Neuron (in vitro differentiated cells): Measurements from ENCODE around the gene DDX59.

Experiments
- H2AFZ ChIP-seq: one replicate; pipeline ENCODE4 v1.6.1; 2013; ENCODE audit warnings: low read depth, mild to moderate bottlenecking, inconsistent platforms, low read length, moderate library complexity
- H3K27me3 ChIP-seq: one replicate; pipeline ENCODE4 v1.6.1; 2013; ENCODE audit warnings: low read length; ENCODE audit not compliant: insufficient read depth
- H3K36me3 ChIP-seq: one replicate; pipeline ENCODE4 v1.6.1; 2013; ENCODE audit warnings: low read length; ENCODE audit not compliant: insufficient read depth
- H3K4me1 ChIP-seq: one replicate; pipeline ENCODE4 v1.6.1; 2013; ENCODE audit warnings: low read length; ENCODE audit not compliant: insufficient read depth
- H3K4me3 ChIP-seq: 2 replicates; pipeline ENCODE4 v1.5.1; 2013; ENCODE audit warnings: mild to moderate bottlenecking, low read length, moderate library complexity
- H3K9me3 ChIP-seq: one replicate; pipeline ENCODE4 v1.6.1; 2013; ENCODE audit warnings: low read length

The DDX59 gene

GRCh38 chr1:200660719-200661118, 9.0 kb downstream of the DDX59 start:
- Histone ChIP-seq H3K4me1 (peaks cover under 1% of the 10 kb centered on the region), H3K36me3 (peaks cover 87% of the 10 kb centered on the region), H3K4me3 (no peak overlapping the region), H3K27me3 (no peaks in the 10 kb centered on the region), H2AFZ (no peak overlapping the region), H3K9me3 (no peaks in the 10 kb centered on the region)

DNA sequence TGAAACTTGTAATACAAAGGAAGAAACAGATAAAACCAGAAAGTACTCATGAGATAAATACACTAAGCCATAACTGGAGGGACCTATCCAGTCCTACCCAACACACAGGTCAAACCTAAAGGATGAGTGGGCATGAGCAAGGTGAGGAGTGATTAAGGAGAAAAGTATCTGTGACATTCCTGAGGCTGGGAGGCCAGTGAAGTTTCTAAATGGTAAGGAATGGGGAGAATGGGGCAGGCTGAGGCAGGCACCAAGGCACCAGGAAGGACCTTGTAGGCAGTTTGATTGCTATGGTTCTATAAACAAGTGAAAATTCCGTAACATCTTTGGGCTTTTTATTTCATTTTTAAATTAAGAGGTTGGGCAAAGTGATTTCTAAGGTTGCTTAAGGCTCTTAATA, 10.4 kb downstream of the DDX59 start:
- Histone ChIP-seq H3K36me3 (peaks cover 85% of the 10 kb centered on the region), H3K27me3 (no peaks in the 10 kb centered on the region), H3K9me3 (no peaks in the 10 kb centered on the region), H2AFZ (no peak overlapping the region), H3K4me3 (no peak overlapping the region), H3K4me1 (no peaks in the 10 kb centered on the region)

GRCh38 chr1:200658037-200658818, 11.5 kb downstream of the DDX59 start:
- peaks cover 82% of the 10 kb centered on the region for H3K36me3 ChIP-seq
- H3K9me3 ChIP-seq = no peaks in the 10 kb centered on the region
- no peaks in the 10 kb centered on the region for H3K4me1 ChIP-seq
- no peak overlapping the region for H3K4me3 ChIP-seq
- no peaks in the 10 kb centered on the region for H3K27me3 ChIP-seq
- H2AFZ ChIP-seq = no peak overlapping the region

GRCh38 chr1:200654660-200655059, 15.0 kb downstream of the DDX59 start:
- H3K27me3 ChIP-seq = no peaks in the 10 kb centered on the region
- peaks cover 60% of the 10 kb centered on the region for H3K36me3 ChIP-seq
- no peak overlapping the region for H3K4me3 ChIP-seq
- no peaks in the 10 kb centered on the region for H3K9me3 ChIP-seq
- no peak overlapping the region for H2AFZ ChIP-seq
- H3K4me1 ChIP-seq = no peaks in the 10 kb centered on the region

- H3K36me3 ChIP-seq = peaks cover 50% of the 10 kb centered on the region
These were observed 16.7 kb downstream of the DDX59 start for GRCh38 chr1:200653022-200653462.

DNA sequence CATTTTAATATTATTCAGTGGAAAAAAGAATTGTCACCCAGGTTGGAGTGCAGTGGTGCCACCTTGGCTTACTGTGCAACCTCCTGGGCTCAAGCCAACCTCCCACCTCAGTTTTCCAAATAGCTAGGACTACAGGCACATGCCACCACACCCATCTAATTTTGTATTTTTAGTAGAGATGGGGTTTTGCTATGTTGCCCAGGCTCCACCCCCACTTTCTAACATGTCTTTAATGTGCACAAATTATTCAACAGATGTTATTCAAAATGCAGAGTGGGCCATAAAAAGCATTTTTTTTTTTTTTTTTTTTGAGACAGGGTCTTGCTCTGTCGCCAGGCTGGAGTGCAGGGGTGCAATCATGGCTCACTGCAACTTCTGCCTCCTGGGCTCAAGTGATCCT, 17.3 kb downstream of the DDX59 start:
- no peak overlapping the region for H2AFZ ChIP-seq
- H3K27me3 ChIP-seq = no peaks in the 10 kb centered on the region
- no peaks in the 10 kb centered on the region for H3K9me3 ChIP-seq
- H3K36me3 ChIP-seq = peaks cover 50% of the 10 kb centered on the region
- no peak overlapping the region for H3K4me3 ChIP-seq
- H3K4me1 ChIP-seq = no peaks in the 10 kb centered on the region

More at GRCh38 chr1:200653022-200653462, 16.7 kb downstream of the DDX59 start:
- H3K27me3 ChIP-seq = no peaks in the 10 kb centered on the region
- no peaks in the 10 kb centered on the region for H3K4me1 ChIP-seq
- H3K4me3 ChIP-seq = no peak overlapping the region
- H3K9me3 ChIP-seq = no peaks in the 10 kb centered on the region
- no peak overlapping the region for H2AFZ ChIP-seq

DNA sequence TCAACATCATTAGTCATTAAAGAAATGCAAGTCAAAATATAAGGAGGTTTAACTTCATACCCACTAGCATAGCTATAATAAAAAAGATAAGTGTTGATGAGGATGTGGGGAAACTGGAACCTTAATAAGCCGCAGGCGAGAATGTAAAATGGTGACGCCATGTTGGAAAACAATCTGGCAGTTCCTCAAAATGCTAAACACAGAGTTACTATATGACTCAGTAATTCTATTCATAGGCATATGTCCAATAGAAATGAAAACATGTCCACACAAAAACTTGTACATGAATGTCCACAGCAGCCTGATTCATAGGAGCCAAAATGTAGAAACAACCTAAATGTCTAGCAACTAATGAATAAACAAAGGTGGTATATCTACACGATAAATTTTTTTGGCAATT, 23.2 kb downstream of the DDX59 start:
- no peak overlapping the region for H3K4me3 ChIP-seq
- H3K4me1 ChIP-seq = no peaks in the 10 kb centered on the region
- no peak overlapping the region for H2AFZ ChIP-seq
- peaks cover 27% of the 10 kb centered on the region for H3K36me3 ChIP-seq
- no peaks in the 10 kb centered on the region for H3K27me3 ChIP-seq
- H3K9me3 ChIP-seq = no peaks in the 10 kb centered on the region

- no peak overlapping the region for H3K4me3 ChIP-seq
- no peaks in the 10 kb centered on the region for H3K9me3 ChIP-seq
- H2AFZ ChIP-seq = no peak overlapping the region
- H3K36me3 ChIP-seq = peaks cover 29% of the 10 kb centered on the region
- H3K4me1 ChIP-seq = no peaks in the 10 kb centered on the region
- no peaks in the 10 kb centered on the region for H3K27me3 ChIP-seq
These were observed 25.7 kb downstream of the DDX59 start for GRCh38 chr1:200644021-200644420.

DNA sequence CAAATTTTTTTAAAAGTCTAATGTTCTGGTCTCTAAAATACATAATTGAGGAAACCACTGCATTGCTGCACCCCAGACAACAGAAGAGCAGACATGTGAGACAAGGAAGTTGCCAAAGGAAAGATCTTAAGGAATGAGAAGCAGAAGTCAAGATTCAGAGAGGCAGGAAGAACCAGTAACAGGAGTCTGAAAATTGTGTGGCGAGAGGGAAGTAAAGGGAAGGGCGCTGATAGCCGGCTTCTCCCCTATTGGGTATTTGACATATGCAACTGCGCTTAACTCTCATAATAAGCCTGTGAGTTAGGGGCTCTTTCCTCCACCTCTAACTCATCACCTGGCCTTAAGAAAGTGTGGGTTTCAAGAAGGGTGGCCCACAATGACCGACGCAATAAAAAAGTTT, 27.2 kb downstream of the DDX59 start:
- no peaks in the 10 kb centered on the region for H3K9me3 ChIP-seq
- no peak overlapping the region for H2AFZ ChIP-seq
- H3K4me3 ChIP-seq = no peak overlapping the region
- peaks cover 21% of the 10 kb centered on the region for H3K36me3 ChIP-seq
- H3K4me1 ChIP-seq = no peaks in the 10 kb centered on the region
- H3K27me3 ChIP-seq = no peaks in the 10 kb centered on the region

- Histone ChIP-seq H2AFZ (no peak overlapping the region), H3K4me1 (no peaks in the 10 kb centered on the region), H3K9me3 (no peaks in the 10 kb centered on the region), H3K36me3 (peaks cover 10% of the 10 kb centered on the region), H3K27me3 (no peaks in the 10 kb centered on the region), H3K4me3 (no peak overlapping the region)
These were observed 28.7 kb downstream of the DDX59 start for GRCh38 chr1:200640963-200641401.

DNA sequence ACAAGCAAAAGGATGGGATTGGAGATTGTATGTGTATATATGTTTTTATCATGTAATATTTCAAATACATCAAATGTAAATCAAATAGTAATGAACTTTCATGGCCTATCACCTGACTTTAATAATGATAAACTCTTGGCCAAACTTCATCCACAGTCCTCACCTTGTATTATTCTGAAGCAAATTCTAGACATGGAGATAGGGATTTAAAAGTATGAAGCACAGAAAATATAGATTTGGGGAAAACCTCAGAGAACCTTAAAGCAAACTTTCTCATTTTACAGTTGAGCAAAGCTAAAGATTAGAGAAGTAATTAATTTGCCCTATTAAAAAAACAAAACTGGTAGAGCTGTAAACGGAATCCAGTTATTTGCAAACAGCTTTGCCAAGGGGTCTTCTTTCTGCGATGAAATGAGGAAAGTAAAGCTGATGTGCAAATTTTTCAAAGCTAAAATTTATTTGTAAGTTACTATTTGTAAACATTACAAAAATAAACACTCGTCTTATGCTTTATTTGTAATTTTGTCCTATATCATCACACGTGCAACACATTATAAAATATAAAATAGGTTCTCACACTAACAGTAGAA, 29.2 kb downstream of the DDX59 start:
- Histone ChIP-seq H3K4me3 (no peak overlapping the region), H3K4me1 (no peaks in the 10 kb centered on the region), H3K27me3 (no peaks in the 10 kb centered on the region), H3K36me3 (peaks cover 10% of the 10 kb centered on the region), H2AFZ (no peak overlapping the region), H3K9me3 (no peaks in the 10 kb centered on the region)

DNA sequence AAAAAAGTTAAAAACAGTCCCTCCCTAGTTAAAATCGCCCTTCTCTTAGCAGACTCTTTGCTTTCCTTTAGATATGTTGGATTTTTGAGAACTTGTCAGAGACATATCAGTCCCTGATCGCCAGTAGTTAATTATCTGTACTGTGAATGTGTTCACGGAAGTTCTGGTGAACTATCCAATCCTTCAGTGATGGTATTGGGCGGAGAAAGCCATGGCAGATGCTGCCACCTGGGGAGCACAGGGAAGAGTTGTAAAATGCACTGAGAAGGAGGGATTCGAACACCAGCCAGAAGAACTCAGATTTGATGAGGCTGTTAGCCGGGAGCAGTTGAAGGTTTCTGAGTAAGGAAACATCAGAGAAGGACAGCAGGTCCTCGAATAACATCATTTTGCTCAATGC, 31.6 kb downstream of the DDX59 start:
- no peaks in the 10 kb centered on the region for H3K9me3 ChIP-seq
- no peaks in the 10 kb centered on the region for H3K27me3 ChIP-seq
- peaks cover 5% of the 10 kb centered on the region for H3K36me3 ChIP-seq
- H3K4me1 ChIP-seq = no peaks in the 10 kb centered on the region
- no peak overlapping the region for H3K4me3 ChIP-seq
- no peak overlapping the region for H2AFZ ChIP-seq

DNA sequence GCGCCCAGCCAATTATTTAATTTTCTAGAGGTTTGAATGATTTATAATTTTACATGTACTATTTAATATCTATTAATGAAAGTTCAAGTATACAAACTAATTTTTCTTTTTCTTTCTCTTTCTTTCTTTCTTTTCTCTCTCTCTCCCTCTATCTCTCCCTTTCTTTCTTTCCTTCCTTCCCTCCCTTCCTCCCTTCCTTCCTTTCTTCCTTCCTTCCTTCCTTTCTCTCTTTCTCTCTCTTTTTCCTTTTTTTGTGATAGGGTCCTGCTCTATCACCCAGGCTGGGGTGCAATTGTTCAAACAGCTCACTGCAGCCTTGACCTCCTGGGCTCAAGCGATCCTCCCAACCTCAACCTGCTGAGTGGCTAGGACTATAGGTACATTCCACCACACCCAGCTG, 33.0 kb downstream of the DDX59 start:
- no peaks in the 10 kb centered on the region for H3K9me3 ChIP-seq
- H2AFZ ChIP-seq = no peak overlapping the region
- H3K4me3 ChIP-seq = no peak overlapping the region
- H3K27me3 ChIP-seq = no peaks in the 10 kb centered on the region
- peaks cover 5% of the 10 kb centered on the region for H3K36me3 ChIP-seq
- no peaks in the 10 kb centered on the region for H3K4me1 ChIP-seq
